NCI-H748 (cell line): ENCODE data around the gene SPACA1.

Experiments used
- DNase-seq: peaks from one replicate; lab custom pipeline; 2025; ENCODE audit not compliant: unreplicated experiment; lab: John Stamatoyannopoulos, UW

The SPACA1 gene

GRCh38 chr6:88089708-88090107, 42.1 kb downstream of the SPACA1 start:
- DNase-seq = no peak

GRCh38 chr6:88105741-88106340, 58.2 kb downstream of the SPACA1 start:
- DNase-seq = no peak

- DNase-seq = no peak
Measured at GRCh38 chr6:88107241-88107640, 59.6 kb downstream of the SPACA1 start.

GRCh38 chr6:88111991-88112390, 64.3 kb downstream of the SPACA1 start:
- no peak for DNase-seq

GRCh38 chr6:88114838-88115237, 67.2 kb downstream of the SPACA1 start:
- no peak for DNase-seq

GRCh38 chr6:88115307-88115706, 67.7 kb downstream of the SPACA1 start:
- DNase-seq = no peak

GRCh38 chr6:88116276-88116675, 68.6 kb downstream of the SPACA1 start:
- no peak for DNase-seq
